GM19438 (cell line): Measurements from ENCODE around the gene KLRG1.

ENCODE experiments used
- ATAC-seq: cut with Tn5 transposase; IDR thresholded peaks from one replicate; pipeline ENCODE4 v1.9.1; 2021; ENCODE audit warnings: low read depth; ENCODE audit not compliant: unreplicated experiment

KLRG1 gene

GRCh38 chr12:9039397-9039977, 50.1 kb downstream of the KLRG1 start:
- no peak for ATAC-seq

GRCh38 chr12:9040484-9041186, 51.3 kb downstream of the KLRG1 start:
- no peak for ATAC-seq

GRCh38 chr12:9041321-9041720, 52.0 kb downstream of the KLRG1 start:
- ATAC-seq: no peak

GRCh38 chr12:9043766-9044165, 54.4 kb downstream of the KLRG1 start:
- ATAC-seq: no peak

- ATAC-seq: no peak
Observed at GRCh38 chr12:9047105-9047504, 57.8 kb downstream of the KLRG1 start.

- no peak for ATAC-seq
Observed at GRCh38 chr12:9048930-9049329, 59.6 kb downstream of the KLRG1 start.

- ATAC-seq: no peak
Observed at GRCh38 chr12:9049520-9050133, 60.3 kb downstream of the KLRG1 start.

GRCh38 chr12:9050521-9051157, 61.3 kb downstream of the KLRG1 start:
- ATAC-seq: no peak

- ATAC-seq: no peak
Observed at GRCh38 chr12:9051158-9051550, 61.8 kb downstream of the KLRG1 start.

- ATAC-seq: no peak
Observed at GRCh38 chr12:9052610-9053009, 63.3 kb downstream of the KLRG1 start.
